K562 (cell line): Measurements from ENCODE around the gene NFS1. TPM values are rescaled to one million over a fixed set of nuclear protein-coding genes. Genes with fewer than 3 reads are reported as not detected.

Source experiments
- AFF1 ChIP-seq, 2 experiments: fragments of 450-650 bp; IDR thresholded peaks; 2 replicates each; pipeline ENCODE4 v1.6.1; 2018; ENCODE audit warnings: mild to moderate bottlenecking in 2 of 2, low read depth in 1 of 2; ENCODE audit not compliant: partially characterized antibody in 2 of 2
- BCL6 ChIP-seq: fragments of 250-450 bp; sonication (Bioruptor Pico); IDR thresholded peaks from 2 replicates; pipeline ENCODE4 v1.4.0; 2020
- BRD9 ChIP-seq: fragments of 450-650 bp; IDR thresholded peaks from 2 replicates; pipeline ENCODE4 v1.6.1; 2018; ENCODE audit warnings: low read depth; ENCODE audit not compliant: partially characterized antibody
- CHD1 ChIP-seq: fragments of 200-600 bp; sonication (generic); IDR thresholded peaks from one replicate; pipeline ENCODE4 v1.6.1; 2012; ENCODE audit warnings: mild to moderate bottlenecking, moderate library complexity, low read length, inconsistent platforms
- EGR1 ChIP-seq: fragments of 450-650 bp; conservative IDR thresholded peaks from 2 replicates; pipeline ENCODE4 v1.6.1; 2017; ENCODE audit warnings: mild to moderate bottlenecking
- FOXK2 ChIP-seq, 2 experiments: fragments of 450-650 bp; IDR thresholded peaks in 1 of 2; conservative IDR thresholded peaks in 1 of 2; 2 replicates each; pipeline ENCODE4 v1.6.1; 2016; ENCODE audit warnings: low read depth in 2 of 2, mild to moderate bottlenecking in 1 of 2
- GATAD2A ChIP-seq: fragments of 450-650 bp; IDR thresholded peaks from 2 replicates; pipeline ENCODE4 v1.6.1; 2017
- MBD2 ChIP-seq: sonication (generic); IDR thresholded peaks from 2 replicates; pipeline ENCODE4 v1.6.1; 2016; ENCODE audit warnings: low read depth, borderline replicate concordance
- RAD21 ChIP-seq, 2 experiments: fragments of 250-450 bp in 1 of 2; fragments of 450-650 bp in 1 of 2; sonication (Bioruptor Pico) in 1 of 2; formaldehyde crosslinking in 1 of 2; IDR thresholded peaks in 1 of 2; conservative IDR thresholded peaks in 1 of 2; 2 replicates each; pipeline versions ENCODE4 v1.4.0 to v1.8.0; 2020 to 2022; ENCODE audit warnings: mild to moderate bottlenecking in 2 of 2, moderate library complexity in 1 of 2
- U2AF2 ChIP-seq: fragments of 200-400 bp; formaldehyde crosslinking; optimal IDR thresholded peaks from 2 replicates; pipeline ENCODE3; 2017; ENCODE audit warnings: low read depth, mild to moderate bottlenecking, low read length
- ZEB2 ChIP-seq: fragments of 450-650 bp; IDR thresholded peaks from 2 replicates; pipeline ENCODE4 v1.6.1; 2016
- ZNF253 ChIP-seq: fragments of 250-450 bp; sonication (Bioruptor Pico); conservative IDR thresholded peaks from 2 replicates; pipeline ENCODE4 v1.6.1; 2021; ENCODE audit warnings: mild to moderate bottlenecking
- ZNF586 ChIP-seq: fragments of 450-650 bp; formaldehyde crosslinking; conservative IDR thresholded peaks from 2 replicates; pipeline ENCODE4 v1.4.0; 2020; ENCODE audit warnings: mild to moderate bottlenecking, moderate library complexity
- polyA plus RNA-seq, 8 experiments: library from polyadenylated mRNA; depleted of rRNA in 4 of 8; stranded (reverse) in 5 of 8; unstranded in 3 of 8; fragments of >200 nt; fragmentation: Nextera tagmentation in 2 of 8; fragmentation: Illumina TruSeq in 1 of 8; extraction: Ambion mirVana in 2 of 8; extraction: Trizol in 1 of 8; gene quantifications; 2 replicates each; pipeline versions ENCODE4 v1.2.1 to v1.2.3, GENCODE V29; 2011 to 2014; ENCODE audit warnings: inconsistent platforms in 1 of 8, missing spikeins in 1 of 8
- total RNA-seq, 7 experiments: library from RNA; depleted of rRNA in 6 of 7; stranded (reverse); fragments of >200 nt in 6 of 7; fragmentation: Illumina TruSeq in 2 of 7; extraction: Trizol in 2 of 7; gene quantifications; 2 replicates each; pipeline versions ENCODE4 v1.2.1 to v1.2.3, GENCODE V29; 2011 to 2021; ENCODE audit warnings: low replicate concordance in 1 of 7
- TF ChIP-seq, protein P1 (sequence below), 2 experiments: fragments of 200-800 bp in 1 of 2; sonication (Bioruptor generic) in 1 of 2; sonication (generic) in 1 of 2; formaldehyde crosslinking in 1 of 2; IDR thresholded peaks in 1 of 2; conservative IDR thresholded peaks in 1 of 2; 2 replicates each; pipeline versions ENCODE4 v1.5.0 to v1.6.1; 2016 to 2020; ENCODE audit warnings: missing compliant biosample characterization in 1 of 2, missing genetic modification characterization in 1 of 2, missing genetic modification reagents in 1 of 2
- TF ChIP-seq, protein P2 (sequence below): sonication (generic); formaldehyde crosslinking; IDR thresholded peaks from 2 replicates; pipeline ENCODE4 v1.8.1; 2023; ENCODE audit warnings: mild to moderate bottlenecking, missing genetic modification reagents

The NFS1 gene
- total and polyA plus RNA-seq, 9 of the 15 experiments (the other 6 are each of a cell fraction or from before 2014, with no cell fraction given), result 11.5 to 84.8 (median 47.1) TPM

DNA sequence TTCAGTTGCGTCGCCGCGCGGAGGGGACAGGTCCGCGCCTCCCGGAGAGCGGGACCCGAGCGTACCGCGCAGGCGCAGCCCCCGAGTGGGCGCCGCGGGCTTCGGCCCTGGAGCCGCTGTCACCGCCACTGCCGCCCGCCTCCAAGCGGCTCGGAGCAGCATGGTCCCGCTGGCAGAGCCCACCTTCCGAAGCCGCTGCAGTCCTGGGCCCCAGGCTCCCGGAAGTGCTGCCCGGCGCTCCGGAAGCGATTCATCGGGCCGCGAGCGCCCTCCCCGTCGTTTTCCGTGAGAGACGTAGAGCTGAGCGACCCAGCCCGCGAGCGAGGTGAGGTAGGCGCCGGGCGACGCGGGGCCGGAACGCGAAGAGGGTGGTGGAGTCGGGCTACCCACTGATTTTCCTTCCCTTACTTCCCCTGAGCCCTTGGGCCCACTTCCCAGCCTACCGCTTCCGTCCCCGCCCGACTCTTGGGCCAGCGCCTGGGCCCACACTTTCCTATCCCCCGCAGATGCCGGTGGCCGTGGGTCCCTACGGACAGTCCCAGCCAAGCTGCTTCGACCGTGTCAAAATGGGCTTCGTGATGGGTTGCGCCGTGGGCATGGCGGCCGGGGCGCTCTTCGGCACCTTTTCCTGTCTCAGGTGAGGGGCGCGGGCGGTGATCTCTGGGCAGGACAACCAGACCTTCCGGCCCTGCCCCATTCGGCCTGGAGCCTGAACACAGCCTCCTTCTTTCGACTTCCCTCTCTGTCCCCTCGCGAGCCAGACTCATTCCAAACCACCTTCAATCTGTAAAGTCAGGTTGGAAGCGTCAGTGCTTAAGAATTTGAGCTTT is at the start of gene NFS1, which contains the start of gene ROMO1 (continued):
- TF ChIP-seq RAD21 (CRISPR knock-in tag; conservative IDR thresholded peaks at IDR 0.05 in 1 of 2, IDR thresholded peaks at IDR 0.05 in 1 of 2) (no peak), BRD9 (no peak), ZNF586 (no peak), MBD2 (peak; percentile 77), ZNF253 (CRISPR knock-in tag) (no peak), ZEB2 (0 out of 2 replicates have a peak, but pooled peaks have one; percentile 18), EGR1 (peak; percentile 3), BCL6 (CRISPR knock-in tag) (no peak), FOXK2 (conservative IDR thresholded peaks at IDR 0.05 in 1 of 2, IDR thresholded peaks at IDR 0.05 in 1 of 2; ENCODE audit: low read depth in 2 of 2) (peak in 1 of 2 experiments; percentile 45; a peak in 1 of 4 replicates), U2AF2 (no peak), GATAD2A (no peak), CHD1 (peak; percentile 84), AFF1 (IDR thresholded peaks at IDR 0.05; ENCODE audit: low read depth in 1 of 2, partially characterized antibody in 2 of 2) (no peak)
- TF ChIP-seq, protein P1, sequence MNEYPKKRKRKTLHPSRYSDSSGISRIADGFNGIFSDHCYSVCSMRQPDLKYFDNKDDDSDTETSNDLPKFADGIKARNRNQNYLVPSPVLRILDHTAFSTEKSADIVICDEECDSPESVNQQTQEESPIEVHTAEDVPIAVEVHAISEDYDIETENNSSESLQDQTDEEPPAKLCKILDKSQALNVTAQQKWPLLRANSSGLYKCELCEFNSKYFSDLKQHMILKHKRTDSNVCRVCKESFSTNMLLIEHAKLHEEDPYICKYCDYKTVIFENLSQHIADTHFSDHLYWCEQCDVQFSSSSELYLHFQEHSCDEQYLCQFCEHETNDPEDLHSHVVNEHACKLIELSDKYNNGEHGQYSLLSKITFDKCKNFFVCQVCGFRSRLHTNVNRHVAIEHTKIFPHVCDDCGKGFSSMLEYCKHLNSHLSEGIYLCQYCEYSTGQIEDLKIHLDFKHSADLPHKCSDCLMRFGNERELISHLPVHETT (CRISPR knock-in tag; conservative IDR thresholded peaks at IDR 0.05 in 1 of 2, IDR thresholded peaks at IDR 0.05 in 1 of 2), result peak in 1 of 2 experiments; percentile 90; a peak in 2 of 4 replicates
- TF ChIP-seq, protein P2, sequence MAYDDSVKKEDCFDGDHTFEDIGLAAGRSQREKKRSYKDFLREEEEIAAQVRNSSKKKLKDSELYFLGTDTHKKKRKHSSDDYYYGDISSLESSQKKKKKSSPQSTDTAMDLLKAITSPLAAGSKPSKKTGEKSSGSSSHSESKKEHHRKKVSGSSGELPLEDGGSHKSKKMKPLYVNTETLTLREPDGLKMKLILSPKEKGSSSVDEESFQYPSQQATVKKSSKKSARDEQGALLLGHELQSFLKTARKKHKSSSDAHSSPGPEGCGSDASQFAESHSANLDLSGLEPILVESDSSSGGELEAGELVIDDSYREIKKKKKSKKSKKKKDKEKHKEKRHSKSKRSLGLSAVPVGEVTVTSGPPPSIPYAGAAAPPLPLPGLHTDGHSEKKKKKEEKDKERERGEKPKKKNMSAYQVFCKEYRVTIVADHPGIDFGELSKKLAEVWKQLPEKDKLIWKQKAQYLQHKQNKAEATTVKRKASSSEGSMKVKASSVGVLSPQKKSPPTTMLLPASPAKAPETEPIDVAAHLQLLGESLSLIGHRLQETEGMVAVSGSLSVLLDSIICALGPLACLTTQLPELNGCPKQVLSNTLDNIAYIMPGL (CRISPR knock-in tag), result 0 out of 2 replicates have a peak, but pooled peaks have one; percentile 43
